Kidney epithelial cell (primary cell): ENCODE data around the gene PTPN12. TPM values are rescaled to one million over a fixed set of nuclear protein-coding genes. Genes with fewer than 3 reads are reported as not detected.
"Not testable (repeated sequence)": the region's sequence is repeated elsewhere in the genome, so short reads cannot be mapped to it uniquely, and the experiment has no call there.

Source experiments
- DNase-seq: peaks from one replicate; pipeline ENCODE4 v3.0.0-alpha.2; 2010; ENCODE audit warnings: low read depth
- H3K27me3 ChIP-seq: 2 replicates; pipeline ENCODE4 v1.6.0; 2011; ENCODE audit warnings: low read length; ENCODE audit not compliant: control insufficient read depth, insufficient read depth
- H3K36me3 ChIP-seq: 2 replicates; pipeline ENCODE4 v1.5.1; 2011; ENCODE audit warnings: low read length; ENCODE audit not compliant: control insufficient read depth, insufficient read depth
- H3K4me3 ChIP-seq: 2 replicates; pipeline ENCODE4 v1.5.1; 2011; ENCODE audit warnings: low read depth, mild to moderate bottlenecking, control low read depth, low read length
- total RNA-seq: library from RNA; depleted of rRNA; stranded (reverse); fragments of >200 nt; gene quantifications from 2 replicates; pipeline ENCODE4 v1.2.3, GENCODE V29; 2015
- TF ChIP-seq, protein P1 (sequence below): IDR thresholded peaks from 2 replicates; pipeline ENCODE4 v1.5.1; 2011; ENCODE audit warnings: mild to moderate bottlenecking, moderate library complexity, low read length, control low read depth, inconsistent platforms; ENCODE audit not compliant: insufficient read depth, poor library complexity, severe bottlenecking

Gene PTPN12
- total RNA-seq, 1 donor from 2014 or later = 57.7 TPM

DNA sequence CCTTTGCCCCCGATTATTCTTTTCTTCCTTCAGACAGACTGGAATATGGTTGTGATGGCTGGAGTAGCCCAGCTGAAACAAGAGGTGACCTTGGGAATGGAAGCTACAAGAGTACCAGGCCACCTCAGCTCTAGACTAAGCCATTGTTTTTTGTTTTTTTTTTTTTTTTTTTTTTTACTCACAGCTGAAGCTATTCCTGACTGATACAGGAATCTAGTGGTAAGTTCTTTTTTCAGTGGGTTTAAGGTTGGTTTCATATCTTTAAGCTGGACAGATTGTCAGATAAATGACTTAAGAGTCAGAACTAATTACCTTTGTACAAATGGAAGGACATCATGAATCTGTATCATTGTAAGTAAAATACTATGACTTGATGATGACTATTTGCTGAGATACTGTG is 30.2 kb upstream of the PTPN12 start:
- Histone ChIP-seq H3K36me3 (no peaks in the 10 kb centered on the region), H3K27me3 (no peaks in the 10 kb centered on the region), H3K4me3 (no peak overlapping the region)
- DNase-seq = no peak
- TF ChIP-seq, protein P1, sequence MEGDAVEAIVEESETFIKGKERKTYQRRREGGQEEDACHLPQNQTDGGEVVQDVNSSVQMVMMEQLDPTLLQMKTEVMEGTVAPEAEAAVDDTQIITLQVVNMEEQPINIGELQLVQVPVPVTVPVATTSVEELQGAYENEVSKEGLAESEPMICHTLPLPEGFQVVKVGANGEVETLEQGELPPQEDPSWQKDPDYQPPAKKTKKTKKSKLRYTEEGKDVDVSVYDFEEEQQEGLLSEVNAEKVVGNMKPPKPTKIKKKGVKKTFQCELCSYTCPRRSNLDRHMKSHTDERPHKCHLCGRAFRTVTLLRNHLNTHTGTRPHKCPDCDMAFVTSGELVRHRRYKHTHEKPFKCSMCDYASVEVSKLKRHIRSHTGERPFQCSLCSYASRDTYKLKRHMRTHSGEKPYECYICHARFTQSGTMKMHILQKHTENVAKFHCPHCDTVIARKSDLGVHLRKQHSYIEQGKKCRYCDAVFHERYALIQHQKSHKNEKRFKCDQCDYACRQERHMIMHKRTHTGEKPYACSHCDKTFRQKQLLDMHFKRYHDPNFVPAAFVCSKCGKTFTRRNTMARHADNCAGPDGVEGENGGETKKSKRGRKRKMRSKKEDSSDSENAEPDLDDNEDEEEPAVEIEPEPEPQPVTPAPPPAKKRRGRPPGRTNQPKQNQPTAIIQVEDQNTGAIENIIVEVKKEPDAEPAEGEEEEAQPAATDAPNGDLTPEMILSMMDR = no peak

DNA sequence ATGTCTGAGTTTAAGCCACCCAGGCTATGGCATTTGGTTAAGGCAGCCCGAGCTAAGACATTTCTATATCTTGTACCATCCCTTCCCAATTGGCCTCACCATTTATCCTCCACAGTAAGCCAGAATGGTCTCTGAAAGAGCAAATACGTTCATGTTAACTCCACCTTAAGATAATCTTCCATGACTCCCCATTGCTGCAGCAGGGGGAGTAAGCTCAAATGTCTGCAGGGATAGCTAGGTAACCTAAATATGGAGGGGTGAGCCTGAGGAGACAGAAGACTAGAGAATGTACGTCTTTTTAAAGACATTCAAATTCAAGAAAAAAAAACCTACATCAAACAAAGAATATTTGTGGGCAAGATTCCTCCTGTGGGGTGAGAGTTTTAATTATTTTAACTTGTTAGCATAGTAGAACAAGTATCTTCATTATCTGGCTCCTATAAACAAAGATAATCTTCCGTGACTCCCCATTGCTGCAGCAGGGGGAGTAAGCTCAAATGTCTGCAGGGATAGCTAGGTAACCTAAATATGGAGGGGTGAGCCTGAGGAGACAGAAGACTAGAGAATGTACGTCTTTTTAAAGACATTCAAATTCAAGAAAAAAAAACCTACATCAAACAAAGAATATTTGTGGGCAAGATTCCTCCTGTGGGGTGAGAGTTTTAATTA is 24.0 kb upstream of the PTPN12 start:
- not testable (repeated sequence) for DNase-seq, H3K36me3 ChIP-seq, H3K27me3 ChIP-seq, H3K4me3 ChIP-seq

DNA sequence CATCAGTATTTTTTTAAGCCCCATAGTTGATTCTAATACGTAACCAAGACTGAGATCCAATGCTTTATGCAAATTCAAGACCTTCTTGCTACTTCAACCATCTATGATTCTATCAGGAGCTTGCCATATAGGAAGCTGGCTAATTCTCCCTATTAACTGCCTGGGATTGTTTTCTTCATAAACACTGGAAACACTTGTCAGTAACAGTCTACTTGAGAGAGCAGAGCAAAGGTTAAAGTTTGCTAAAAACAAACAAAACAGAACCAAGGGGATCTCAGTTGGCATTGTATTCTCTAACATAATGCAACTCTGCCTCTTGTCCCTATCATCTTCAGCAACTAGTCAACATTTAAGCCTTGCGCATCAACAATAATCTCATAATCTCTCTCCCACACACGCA is 21.0 kb upstream of the PTPN12 start:
- TF ChIP-seq, protein P1 = no peak
- Histone ChIP-seq H3K36me3 (no peaks in the 10 kb centered on the region), H3K27me3 (no peaks in the 10 kb centered on the region), H3K4me3 (no peak overlapping the region)
- no peak for DNase-seq

DNA sequence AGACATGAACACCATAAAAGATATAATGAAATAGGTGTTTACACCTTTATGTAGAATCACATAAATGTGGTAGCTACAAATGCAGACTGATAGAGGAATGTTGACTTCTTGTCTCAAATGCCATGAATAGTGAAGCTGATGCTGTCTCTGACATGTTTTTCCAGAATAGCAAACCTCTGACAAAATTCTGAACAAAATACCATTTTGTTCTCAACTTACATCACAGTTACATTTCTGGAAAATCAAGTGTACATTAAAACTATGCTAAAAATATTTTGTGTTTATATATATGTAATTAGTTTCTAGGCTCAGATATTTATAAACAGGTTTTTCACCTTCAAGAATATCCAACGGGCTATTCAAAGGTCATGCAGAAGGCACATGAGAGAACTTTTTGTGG is 16.8 kb upstream of the PTPN12 start:
- Histone ChIP-seq H3K4me3 (no peak overlapping the region), H3K27me3 (no peaks in the 10 kb centered on the region), H3K36me3 (no peaks in the 10 kb centered on the region)
- DNase-seq = no peak
- TF ChIP-seq, protein P1 = no peak

DNA sequence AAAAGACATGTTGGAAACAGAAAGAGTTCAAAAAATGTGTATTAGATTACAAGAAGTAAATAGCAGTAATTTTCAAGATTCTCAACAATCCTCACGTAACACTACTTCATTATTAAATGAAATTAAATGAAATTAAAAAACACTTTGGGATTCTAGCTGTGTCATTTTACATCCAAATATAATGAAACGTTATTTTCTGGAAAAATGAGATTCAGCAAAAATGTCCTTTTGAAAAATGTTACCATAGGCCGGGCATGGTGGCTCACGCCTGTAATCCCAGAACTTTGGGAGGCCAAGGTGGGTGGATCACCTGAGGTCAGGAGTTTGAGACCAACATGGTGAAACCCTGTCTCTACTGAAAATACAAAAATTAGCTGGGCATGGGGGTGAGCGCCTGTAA is 15.6 kb upstream of the PTPN12 start:
- not testable (repeated sequence) for H3K4me3 ChIP-seq, DNase-seq, H3K36me3 ChIP-seq, H3K27me3 ChIP-seq

DNA sequence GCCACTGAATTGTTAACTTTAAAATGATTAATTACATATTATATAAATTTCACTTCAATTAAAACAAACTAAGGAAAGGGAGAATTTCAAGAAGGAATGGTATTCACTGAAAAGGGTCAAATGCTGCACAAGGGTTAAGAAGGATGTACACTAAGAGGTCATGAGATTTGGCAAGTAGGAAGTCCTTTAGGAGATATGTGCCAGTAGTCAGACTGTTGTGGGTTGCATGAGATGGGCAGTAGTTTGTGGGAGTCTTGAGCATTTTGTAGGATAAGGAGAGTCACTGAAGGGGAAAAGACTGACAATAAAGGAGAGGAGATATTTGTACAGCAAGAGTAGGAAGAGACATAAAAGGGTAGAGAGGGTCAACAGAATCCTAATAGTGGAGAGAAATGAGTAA is 12.4 kb upstream of the PTPN12 start:
- Histone ChIP-seq H3K36me3 (no peaks in the 10 kb centered on the region), H3K4me3 (no peak overlapping the region), H3K27me3 (no peaks in the 10 kb centered on the region)
- DNase-seq = no peak
- TF ChIP-seq, protein P1 = no peak

DNA sequence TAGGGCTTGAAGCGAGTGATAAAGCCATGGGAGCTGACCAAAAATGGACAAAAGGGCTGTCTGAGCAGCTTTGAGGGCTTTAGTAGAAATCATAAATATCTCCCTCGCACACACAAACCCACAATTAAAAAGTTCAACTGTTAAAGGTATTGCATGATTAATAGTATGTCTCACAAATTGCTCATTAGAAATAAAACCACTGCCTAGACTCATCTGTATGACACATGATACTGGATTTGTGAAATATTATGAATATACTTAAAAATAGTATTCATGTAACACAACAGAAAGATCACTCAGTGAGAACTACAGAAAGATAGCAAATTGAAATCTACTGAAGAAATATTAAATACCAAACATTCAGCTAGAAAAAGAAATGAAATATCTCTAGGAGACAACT is 11.9 kb upstream of the PTPN12 start:
- TF ChIP-seq, protein P1 = no peak
- no peaks in the 10 kb centered on the region for H3K36me3 ChIP-seq
- no peaks in the 10 kb centered on the region for H3K27me3 ChIP-seq
- no peak for DNase-seq
- no peak overlapping the region for H3K4me3 ChIP-seq
